OCI-LY7 (cell line): ENCODE data around the gene SPPL2A. TPM values are rescaled to one million over a fixed set of nuclear protein-coding genes. Genes with fewer than 3 reads are reported as not detected.
A peak's percentile ranks its signal among the peaks of the same experiment; 100 is the strongest.

Experiments
- BruUV-seq: library from RNA; stranded (reverse); fragments of 400-500 nt; replicated peaks from 2 replicates; lab custom pipeline; 2021; lab: Mats Ljungman, UMichigan
- CTCF ChIA-PET: fragments of 300-600 bp; sonication (Branson Sonifier 250); formaldehyde crosslinking; loops from one replicate; lab custom pipeline; 2022; ENCODE audit warnings: antibody characterized with exemption; ENCODE audit not compliant: unreplicated experiment; lab: Charles Lee
- POLR2A ChIA-PET: fragments of 300-600 bp; sonication (Branson Sonifier 250); formaldehyde crosslinking; loops from one replicate; lab custom pipeline; 2022; ENCODE audit warnings: antibody characterized with exemption; lab: Charles Lee
- DNase-seq: peaks from one replicate; pipeline ENCODE4 v3.0.0-alpha.2; 2015; ENCODE audit warnings: low spot score
- H2AFZ ChIP-seq: fragments of 200-600 bp; sonication (generic), shearing (Covaris generic); 2 replicates; pipeline ENCODE4 v1.6.1; 2014; ENCODE audit warnings: mild to moderate bottlenecking, antibody characterized with exemption, low read length, moderate library complexity
- H3K27ac ChIP-seq: fragments of 200-600 bp; sonication (generic); 2 replicates; pipeline ENCODE4 v1.5.1; 2014; ENCODE audit warnings: mixed run types, low read depth, mild to moderate bottlenecking, moderate library complexity, low read length, inconsistent platforms; ENCODE audit not compliant: poor library complexity, severe bottlenecking
- H3K36me3 ChIP-seq: fragments of 200-600 bp; sonication (generic); 2 replicates; pipeline ENCODE4 v1.6.1; 2014; ENCODE audit warnings: mild to moderate bottlenecking, antibody characterized with exemption, low read length, moderate library complexity, mixed read lengths; ENCODE audit not compliant: insufficient read depth
- H3K4me1 ChIP-seq: fragments of 200-600 bp; sonication (generic); 2 replicates; pipeline ENCODE4 v1.5.1; 2014; ENCODE audit warnings: mild to moderate bottlenecking, low read length; ENCODE audit not compliant: insufficient read depth, poor library complexity, severe bottlenecking
- H3K4me2 ChIP-seq: fragments of 200-600 bp; sonication (generic); 2 replicates; pipeline ENCODE4 v1.6.1; 2014; ENCODE audit warnings: mild to moderate bottlenecking, low read length
- H3K4me3 ChIP-seq: fragments of 200-600 bp; sonication (generic); 2 replicates; pipeline ENCODE4 v1.5.1; 2014; ENCODE audit warnings: mild to moderate bottlenecking, low read depth, low read length; ENCODE audit not compliant: poor library complexity, severe bottlenecking
- H3K79me2 ChIP-seq: fragments of 200-600 bp; sonication (generic); 2 replicates; pipeline ENCODE4 v1.6.1; 2016; ENCODE audit warnings: low read depth, mild to moderate bottlenecking, low read length, moderate library complexity, mixed read lengths; ENCODE audit not compliant: insufficient read depth
- H3K9me2 ChIP-seq: fragments of 200-600 bp; sonication (generic); 2 replicates; pipeline ENCODE4 v1.6.1; 2016; ENCODE audit warnings: mild to moderate bottlenecking, low read length, mixed read lengths; ENCODE audit not compliant: insufficient read depth
- H3K9me3 ChIP-seq: fragments of 200-600 bp; sonication (generic); 2 replicates; pipeline ENCODE4 v1.6.1; 2014; ENCODE audit warnings: mild to moderate bottlenecking, mixed run types, low read length, mixed read lengths
- H4K20me1 ChIP-seq: fragments of 200-600 bp; sonication (generic); 2 replicates; pipeline ENCODE4 v1.6.1; 2014; ENCODE audit warnings: mild to moderate bottlenecking, antibody characterized with exemption, low read length, moderate library complexity, mixed read lengths; ENCODE audit not compliant: insufficient read depth
- CTCF ChIP-seq: fragments of 200-600 bp; sonication (generic); conservative IDR thresholded peaks from 2 replicates; pipeline ENCODE4 v1.5.1; 2014; ENCODE audit warnings: mild to moderate bottlenecking, antibody characterized with exemption, low read length, moderate library complexity, mixed read lengths
- EZH2phosphoT487 ChIP-seq: fragments of 200-600 bp; sonication (generic); IDR thresholded peaks from 2 replicates; pipeline ENCODE4 v1.6.1; 2018; ENCODE audit warnings: low read depth, borderline replicate concordance, mild to moderate bottlenecking, mixed run types, antibody characterized with exemption, low read length, moderate library complexity, mixed read lengths
- intact Hi-C: fragments of 100-400 bp; cut with micrococcal nuclease; formaldehyde crosslinking; loops from one replicate; pipeline ENCODE4 v1.10.0; 2022; ENCODE audit not compliant: unreplicated experiment
- total RNA-seq, 2 experiments: library from RNA; depleted of rRNA in 1 of 2; stranded (reverse); fragments of >200 nt in 1 of 2; shearing (Covaris generic) in 1 of 2; gene quantifications; 2 replicates each; pipeline ENCODE4 v1.2.3, GENCODE V29; 2014 to 2022

Gene SPPL2A
- total RNA-seq, 2 experiments from 2014 or later, result 24.6 to 41.6 TPM

DNA sequence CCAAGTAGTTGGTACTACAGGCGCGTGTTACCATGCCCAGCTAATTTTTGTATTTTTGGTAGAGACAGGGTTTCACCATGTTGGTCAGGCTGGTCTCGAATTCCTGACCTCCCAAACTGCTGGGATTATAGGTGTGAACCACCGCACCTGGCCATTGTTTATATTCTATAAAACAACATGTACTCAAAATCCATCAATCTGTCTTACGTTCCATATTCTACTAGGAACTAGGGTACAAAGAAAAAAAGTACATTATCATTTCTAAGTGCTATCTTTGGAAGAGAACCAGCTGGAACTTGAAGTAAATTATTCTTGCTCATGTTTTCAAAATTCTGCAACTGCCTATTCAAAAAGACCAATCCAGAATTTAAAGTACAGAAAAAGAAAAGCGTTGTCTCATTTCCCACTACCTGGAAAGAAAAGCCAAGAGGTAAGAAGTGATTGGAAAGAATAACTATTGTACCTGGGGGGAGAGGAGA, 15.2 kb downstream of the SPPL2A start:
- intact Hi-C loops, result no loop called here
- no peak overlapping the region for H2AFZ ChIP-seq
- TF ChIP-seq CTCF (no peak), EZH2phosphoT487 (no peak)
- ChIA-PET CTCF (no interaction called here), POLR2A (interaction anchor here (0.6 to 1.1 kb wide), 2 partner anchors 11 to 14 kb away, joined by 3 to 5 read pairs; no protein-coding TSS in a partner anchor)
- no TSS peak for BruUV-seq
- H4K20me1 ChIP-seq, result no peaks in the 10 kb centered on the region
- peaks cover 22% of the 10 kb centered on the region for H3K36me3 ChIP-seq
- no peak overlapping the region for H3K4me3 ChIP-seq
- H3K4me2 ChIP-seq, result no peak overlapping the region
- no peak for DNase-seq
- peaks cover 17% of the 10 kb centered on the region; the same call in 1 of the 2 replicates for H3K79me2 ChIP-seq
- H3K9me3 ChIP-seq, result no peaks in the 10 kb centered on the region
- no peak overlapping the region for H3K27ac ChIP-seq
- no peaks in the 10 kb centered on the region for H3K9me2 ChIP-seq
- H3K4me1 ChIP-seq, result no peaks in the 10 kb centered on the region

DNA sequence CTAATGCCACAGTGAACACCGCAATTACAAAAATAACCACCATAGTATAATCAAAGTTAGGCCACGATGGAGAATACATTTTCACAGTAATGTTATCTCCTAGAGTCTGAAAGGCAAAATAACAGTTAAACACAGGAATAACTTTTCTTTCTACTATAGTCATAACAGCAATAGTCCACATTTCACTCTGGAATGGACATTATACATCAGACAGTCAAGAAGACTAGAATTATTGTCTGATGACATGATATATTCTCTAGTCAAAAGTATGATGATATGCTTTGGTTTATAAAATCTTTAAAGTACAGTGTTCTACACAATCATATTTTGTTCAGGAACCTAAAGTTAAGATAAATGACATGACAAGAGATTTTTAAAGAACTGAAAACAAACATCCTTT, 18.0 kb downstream of the SPPL2A start:
- TF ChIP-seq CTCF (no peak), EZH2phosphoT487 (no peak)
- Histone ChIP-seq H3K9me3 (no peaks in the 10 kb centered on the region), H2AFZ (no peak overlapping the region), H3K4me3 (no peak overlapping the region), H3K4me2 (no peak overlapping the region), H3K79me2 (peaks cover under 1% of the 10 kb centered on the region; the same call in 1 of the 2 replicates), H4K20me1 (no peaks in the 10 kb centered on the region), H3K36me3 (peaks cover 25% of the 10 kb centered on the region), H3K9me2 (no peaks in the 10 kb centered on the region), H3K27ac (no peak overlapping the region), H3K4me1 (no peaks in the 10 kb centered on the region)
- intact Hi-C loops, result no loop called here
- BruUV-seq, result no TSS peak
- no peak for DNase-seq
- CTCF ChIA-PET, result no interaction called here
- POLR2A ChIA-PET, result no interaction called here

GRCh38 chr15:50744601-50745000, 20.9 kb downstream of the SPPL2A start:
- BruUV-seq, result TSS peak; percentile 39
- POLR2A ChIA-PET, result interaction anchor here (0.6 to 0.9 kb wide), 2 partner anchors 16 to 212 kb away, joined by 3 to 4 read pairs; no protein-coding TSS in a partner anchor
- Histone ChIP-seq H3K4me2 (no peak overlapping the region), H3K79me2 (no peaks in the 10 kb centered on the region), H4K20me1 (no peaks in the 10 kb centered on the region), H3K9me3 (no peaks in the 10 kb centered on the region), H3K27ac (no peak overlapping the region), H3K36me3 (peaks cover 31% of the 10 kb centered on the region), H3K4me3 (no peak overlapping the region), H3K4me1 (no peaks in the 10 kb centered on the region), H2AFZ (no peak overlapping the region), H3K9me2 (no peaks in the 10 kb centered on the region)
- TF ChIP-seq CTCF (no peak), EZH2phosphoT487 (no peak)
- CTCF ChIA-PET, result no interaction called here
- no peak for DNase-seq
- intact Hi-C loops, result no loop called here
